Kidney epithelial cell (primary cell): ENCODE data around the gene SRRM2. TPM values are rescaled to one million over a fixed set of nuclear protein-coding genes. Genes with fewer than 3 reads are reported as not detected.

Experiments used
- DNase-seq: peaks from one replicate; pipeline ENCODE4 v3.0.0-alpha.2; 2010; ENCODE audit warnings: low read depth
- H3K27me3 ChIP-seq: 2 replicates; pipeline ENCODE4 v1.6.0; 2011; ENCODE audit warnings: low read length; ENCODE audit not compliant: control insufficient read depth, insufficient read depth
- H3K36me3 ChIP-seq: 2 replicates; pipeline ENCODE4 v1.5.1; 2011; ENCODE audit warnings: low read length; ENCODE audit not compliant: control insufficient read depth, insufficient read depth
- H3K4me3 ChIP-seq: 2 replicates; pipeline ENCODE4 v1.5.1; 2011; ENCODE audit warnings: low read depth, mild to moderate bottlenecking, control low read depth, low read length
- total RNA-seq: library from RNA; depleted of rRNA; stranded (reverse); fragments of >200 nt; gene quantifications from 2 replicates; pipeline ENCODE4 v1.2.3, GENCODE V29; 2015
- TF ChIP-seq, protein P1 (sequence below): IDR thresholded peaks from 2 replicates; pipeline ENCODE4 v1.5.1; 2011; ENCODE audit warnings: mild to moderate bottlenecking, moderate library complexity, low read length, control low read depth, inconsistent platforms; ENCODE audit not compliant: insufficient read depth, poor library complexity, severe bottlenecking

SRRM2 gene
- total RNA-seq, 1 donor from 2014 or later = 82.6 TPM

DNA sequence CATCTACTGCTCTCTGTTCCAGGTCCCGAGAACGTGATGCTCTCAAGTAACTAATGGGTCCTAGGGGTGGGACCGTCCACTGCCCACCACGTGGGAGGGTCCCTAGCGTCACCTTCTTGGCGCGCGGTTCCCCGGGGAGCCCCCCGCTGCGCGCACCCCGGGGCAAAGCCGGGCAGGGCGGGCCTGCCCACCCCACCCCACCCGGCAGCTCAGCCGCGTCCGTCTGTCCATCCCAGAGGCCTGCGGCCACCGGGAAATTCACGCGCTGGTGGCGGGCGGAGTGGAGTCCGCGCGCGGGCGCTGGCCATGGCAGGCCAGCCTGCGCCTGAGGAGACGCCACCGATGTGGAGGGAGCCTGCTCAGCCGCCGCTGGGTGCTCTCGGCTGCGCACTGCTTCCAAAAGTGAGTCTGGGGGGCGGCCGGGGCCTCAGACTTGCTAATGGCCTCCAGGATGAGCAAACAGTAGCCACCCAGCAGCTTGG, 46.3 kb downstream of the SRRM2 start:
- DNase-seq = no peak
- Histone ChIP-seq H3K27me3 (no peaks in the 10 kb centered on the region), H3K4me3 (no peak overlapping the region), H3K36me3 (no peaks in the 10 kb centered on the region)
- TF ChIP-seq, protein P1, sequence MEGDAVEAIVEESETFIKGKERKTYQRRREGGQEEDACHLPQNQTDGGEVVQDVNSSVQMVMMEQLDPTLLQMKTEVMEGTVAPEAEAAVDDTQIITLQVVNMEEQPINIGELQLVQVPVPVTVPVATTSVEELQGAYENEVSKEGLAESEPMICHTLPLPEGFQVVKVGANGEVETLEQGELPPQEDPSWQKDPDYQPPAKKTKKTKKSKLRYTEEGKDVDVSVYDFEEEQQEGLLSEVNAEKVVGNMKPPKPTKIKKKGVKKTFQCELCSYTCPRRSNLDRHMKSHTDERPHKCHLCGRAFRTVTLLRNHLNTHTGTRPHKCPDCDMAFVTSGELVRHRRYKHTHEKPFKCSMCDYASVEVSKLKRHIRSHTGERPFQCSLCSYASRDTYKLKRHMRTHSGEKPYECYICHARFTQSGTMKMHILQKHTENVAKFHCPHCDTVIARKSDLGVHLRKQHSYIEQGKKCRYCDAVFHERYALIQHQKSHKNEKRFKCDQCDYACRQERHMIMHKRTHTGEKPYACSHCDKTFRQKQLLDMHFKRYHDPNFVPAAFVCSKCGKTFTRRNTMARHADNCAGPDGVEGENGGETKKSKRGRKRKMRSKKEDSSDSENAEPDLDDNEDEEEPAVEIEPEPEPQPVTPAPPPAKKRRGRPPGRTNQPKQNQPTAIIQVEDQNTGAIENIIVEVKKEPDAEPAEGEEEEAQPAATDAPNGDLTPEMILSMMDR = no peak

GRCh38 chr16:2799205-2799858, 46.9 kb downstream of the SRRM2 start:
- no peak for DNase-seq
- TF ChIP-seq, protein P1 = no peak
- no peak overlapping the region for H3K4me3 ChIP-seq
- H3K27me3 ChIP-seq = no peaks in the 10 kb centered on the region
- H3K36me3 ChIP-seq = no peaks in the 10 kb centered on the region

GRCh38 chr16:2799859-2800226, 47.4 kb downstream of the SRRM2 start:
- H3K36me3 ChIP-seq = no peaks in the 10 kb centered on the region
- DNase-seq = peak; percentile 58
- TF ChIP-seq, protein P1 = no peak
- no peak overlapping the region for H3K4me3 ChIP-seq
- peaks cover 1% of the 10 kb centered on the region for H3K27me3 ChIP-seq

DNA sequence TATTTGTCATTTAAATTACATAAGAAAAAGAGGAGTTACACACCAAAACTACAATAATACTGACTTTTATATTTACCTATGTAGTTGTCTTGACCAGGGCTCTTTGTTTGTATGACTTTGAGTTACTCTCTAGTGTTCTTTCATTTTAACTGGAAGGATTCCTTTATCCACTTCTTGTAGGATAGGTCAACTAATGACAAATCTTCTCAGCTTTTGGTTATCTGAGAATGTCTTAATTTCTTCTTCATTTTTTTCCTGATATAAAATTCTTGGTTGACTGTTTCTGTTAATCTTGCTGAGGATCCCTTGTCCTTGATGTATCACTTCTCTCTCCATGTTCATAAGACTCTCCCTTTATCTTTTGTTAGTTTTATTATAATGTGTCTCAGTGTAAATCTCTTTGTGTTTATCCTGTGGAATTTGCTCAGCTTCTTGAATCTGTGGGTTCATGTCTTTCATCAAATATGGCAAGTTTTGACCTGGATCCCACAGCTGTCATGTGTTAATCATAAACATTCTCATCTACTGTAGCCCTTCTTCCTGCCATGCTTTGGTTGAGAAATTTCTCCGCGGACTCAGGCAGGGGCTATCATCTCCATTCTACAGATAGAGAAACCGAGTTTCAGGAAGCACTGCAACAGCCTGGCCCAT, 51.2 kb downstream of the SRRM2 start:
- TF ChIP-seq, protein P1 = no peak
- H3K36me3 ChIP-seq = no peaks in the 10 kb centered on the region
- H3K4me3 ChIP-seq = no peak overlapping the region
- H3K27me3 ChIP-seq = peaks cover 7% of the 10 kb centered on the region
- DNase-seq = no peak

GRCh38 chr16:2804728-2805127, 52.3 kb downstream of the SRRM2 start:
- Histone ChIP-seq H3K4me3 (no peak overlapping the region), H3K27me3 (peaks cover 7% of the 10 kb centered on the region), H3K36me3 (no peaks in the 10 kb centered on the region)
- DNase-seq = no peak
- TF ChIP-seq, protein P1 = no peak
